ENCODE results near the gene SOWAHC. TPM values are rescaled to one million over a fixed set of nuclear protein-coding genes. Genes with fewer than 3 reads are reported as not detected.
"Not testable (repeated sequence)": the region's sequence is repeated elsewhere in the genome, so short reads cannot be mapped to it uniquely, and the experiment has no call there.

Gene SOWAHC
- total RNA-seq, 1 donor from 2014 or later: 2.5 TPM

DNA sequence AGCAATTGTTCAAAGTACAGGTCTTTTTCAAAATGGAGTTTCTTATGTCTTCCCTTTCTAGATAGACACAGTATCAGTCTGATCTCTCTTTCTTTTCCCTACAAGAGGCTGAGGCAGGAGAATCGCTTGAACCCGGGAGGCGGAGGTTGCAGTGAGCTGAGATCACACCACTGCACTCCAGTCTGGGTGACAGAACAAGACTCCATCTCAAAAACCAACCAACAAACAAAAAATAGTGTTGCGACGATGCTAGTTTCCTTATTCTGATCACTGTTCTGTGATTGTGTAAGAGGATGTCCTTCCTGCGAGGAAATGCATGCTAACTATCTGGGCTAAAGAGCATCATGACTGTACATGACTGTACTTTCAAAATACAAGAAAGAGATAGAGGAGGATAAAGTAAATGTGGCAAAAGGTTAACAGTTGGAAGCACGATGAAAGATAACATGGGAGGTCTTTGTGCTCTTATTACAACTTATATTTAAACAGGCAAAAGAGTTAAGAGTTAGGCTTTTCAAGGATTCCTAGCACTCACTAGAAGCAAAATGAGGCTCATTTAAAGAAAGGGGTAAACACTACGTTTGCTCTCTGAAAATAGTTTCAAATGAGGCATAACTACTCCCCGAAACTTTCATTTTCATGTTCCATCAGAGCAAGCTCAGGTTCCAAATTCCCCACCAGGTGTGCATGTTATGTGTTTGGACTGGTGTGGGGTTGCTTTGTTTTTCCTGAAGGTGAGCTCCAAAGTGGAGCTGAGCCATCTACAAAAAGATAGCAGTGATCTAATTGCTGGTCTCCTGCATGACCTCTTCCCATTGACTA is 23.8 kb downstream of the SOWAHC start:
- intact Hi-C loops (cut with micrococcal nuclease): no loop called here
- ATAC-seq (no peak), DNase-seq (no peak)

DNA sequence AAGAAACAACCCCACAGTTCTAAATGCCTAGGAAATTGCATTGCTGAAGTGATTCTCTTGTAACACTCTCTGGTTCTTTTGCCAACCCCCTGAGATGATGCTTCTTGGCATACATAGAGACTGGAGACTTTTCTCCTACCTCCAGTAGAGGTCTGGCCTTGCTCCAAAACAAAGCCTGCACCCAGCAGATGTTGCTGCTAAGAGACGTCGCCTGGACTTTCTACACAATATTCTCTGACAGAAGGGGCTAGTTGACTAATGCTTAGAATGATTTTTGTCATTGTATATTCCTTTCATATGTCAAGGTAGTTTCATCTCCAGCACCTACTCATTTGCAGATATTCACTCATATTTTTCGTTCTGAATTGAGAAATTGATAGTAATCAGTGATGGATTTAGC is 24.6 kb downstream of the SOWAHC start:
- DNase-seq (no peak), ATAC-seq (no peak)
- intact Hi-C loops (cut with micrococcal nuclease): no loop called here

DNA sequence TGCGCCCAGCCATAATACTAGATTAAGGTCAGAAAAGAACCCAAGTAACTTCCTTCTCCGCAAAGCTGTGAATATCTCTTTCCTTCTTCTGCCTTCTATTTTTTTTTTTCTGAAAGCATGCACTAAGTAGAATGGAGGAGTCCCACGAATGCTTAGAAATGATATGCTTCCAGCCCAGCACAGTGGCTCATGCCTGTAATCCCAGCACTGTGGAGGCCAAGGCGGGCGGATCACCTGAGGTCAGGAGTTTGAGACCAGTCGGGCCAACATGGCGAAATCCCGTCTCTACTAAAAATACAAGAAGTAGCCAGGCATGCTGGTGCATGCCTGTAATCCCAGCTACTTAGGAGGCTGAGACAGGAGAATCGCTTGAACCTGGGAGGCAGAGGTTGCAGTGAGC is 25.8 kb downstream of the SOWAHC start:
- intact Hi-C loops (cut with micrococcal nuclease): not testable (repeated sequence)

DNA sequence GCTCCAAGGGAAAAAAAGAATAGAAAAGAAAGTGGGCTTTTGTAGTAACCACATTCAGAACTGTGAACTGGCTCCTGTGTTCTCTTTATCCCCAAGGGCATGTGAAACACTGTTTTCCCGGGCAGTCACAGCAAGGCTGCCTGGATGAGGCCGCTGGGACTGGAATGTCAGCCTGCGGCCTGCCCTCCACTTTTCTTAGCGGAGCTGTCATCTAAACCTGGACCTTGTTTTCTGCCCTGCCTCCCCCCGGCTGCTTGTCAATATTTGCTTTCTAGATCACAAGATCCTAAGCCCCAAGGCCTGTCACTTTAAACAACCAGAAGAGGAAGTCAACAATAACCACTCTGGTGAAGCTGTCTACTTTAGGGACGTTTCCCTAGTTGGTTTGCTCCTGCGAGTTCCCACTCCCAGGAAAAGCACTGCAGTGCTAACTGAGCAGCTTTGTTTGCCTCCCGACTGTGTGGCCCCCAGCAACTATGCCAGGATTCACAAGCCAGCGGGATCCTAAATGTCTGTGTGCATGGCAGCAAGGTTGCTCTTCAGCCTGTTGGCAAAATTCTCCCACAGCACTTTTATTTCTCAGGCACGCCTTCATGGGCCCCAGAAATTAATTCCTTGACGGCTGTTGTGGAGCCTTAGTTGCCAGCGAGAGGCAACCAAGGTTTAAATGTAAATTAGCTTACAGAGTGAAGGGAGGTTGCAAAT is 30.6 kb downstream of the SOWAHC start:
- ATAC-seq (peak; percentile 76), DNase-seq (peak; percentile 43)
- intact Hi-C loops (cut with micrococcal nuclease): no loop called here

More for the DNA sequence above, 25.8 kb downstream of the SOWAHC start:
- DNase-seq, ATAC-seq: not testable (repeated sequence)

DNA sequence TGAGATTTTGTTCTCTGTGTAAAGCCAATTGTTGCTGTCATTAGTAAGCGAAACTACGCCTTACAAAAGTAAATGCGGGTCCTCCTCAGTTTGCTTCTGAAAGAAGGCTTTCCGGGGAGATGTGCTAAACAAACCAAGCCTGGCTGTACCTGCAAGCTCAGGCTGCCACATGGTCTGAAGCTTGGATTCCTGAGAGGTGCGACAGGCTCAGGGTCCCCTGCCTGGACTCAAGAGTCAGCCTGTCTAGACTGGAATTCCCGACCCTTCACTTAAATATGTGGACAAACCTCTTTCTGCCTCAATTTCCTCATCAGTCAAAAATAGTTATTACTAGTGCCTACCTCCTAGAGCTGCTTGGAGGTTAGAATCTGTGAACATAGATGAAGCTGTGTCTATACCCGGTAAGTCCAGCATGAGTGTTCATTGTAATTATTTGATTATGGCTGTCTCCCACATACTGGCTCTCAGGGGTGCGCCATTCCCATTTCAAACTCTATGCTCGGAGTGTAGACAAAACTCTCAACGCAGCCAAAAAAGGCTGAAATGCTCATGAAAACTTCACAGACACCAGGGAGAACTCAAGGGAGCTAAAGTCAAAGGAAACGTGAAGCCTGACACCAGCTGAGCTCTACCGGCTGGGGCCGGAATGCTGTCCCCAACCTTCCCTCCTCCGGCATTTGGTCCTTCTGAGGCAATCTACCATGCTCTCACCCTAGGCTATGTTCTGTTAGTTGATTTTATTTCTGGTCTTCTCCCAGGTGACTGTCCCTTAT is 31.4 kb downstream of the SOWAHC start:
- DNase-seq: no peak
- no peak for ATAC-seq
- intact Hi-C loops (cut with micrococcal nuclease): no loop called here

DNA sequence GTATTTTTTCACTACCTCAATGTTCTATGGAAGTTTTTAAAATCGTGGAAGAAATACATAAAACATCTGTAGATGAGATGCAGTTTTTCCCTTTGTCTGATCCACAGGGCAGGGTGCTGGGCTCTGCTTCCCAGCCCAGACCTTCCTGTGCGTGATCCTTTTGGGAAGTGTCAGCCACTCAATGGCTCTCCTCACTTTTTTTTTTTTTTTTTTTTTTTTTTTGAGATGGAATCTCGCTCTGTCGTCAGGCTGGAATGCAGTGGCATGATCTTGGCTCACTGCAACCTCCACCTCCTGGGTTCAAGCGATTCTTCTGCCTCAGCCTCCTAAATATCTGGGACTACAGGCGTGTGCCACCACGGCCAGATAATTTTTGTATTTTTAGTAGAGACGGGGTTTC is 32.8 kb downstream of the SOWAHC start:
- intact Hi-C loops (cut with micrococcal nuclease): no loop called here
- DNase-seq: no peak
- no peak for ATAC-seq

DNA sequence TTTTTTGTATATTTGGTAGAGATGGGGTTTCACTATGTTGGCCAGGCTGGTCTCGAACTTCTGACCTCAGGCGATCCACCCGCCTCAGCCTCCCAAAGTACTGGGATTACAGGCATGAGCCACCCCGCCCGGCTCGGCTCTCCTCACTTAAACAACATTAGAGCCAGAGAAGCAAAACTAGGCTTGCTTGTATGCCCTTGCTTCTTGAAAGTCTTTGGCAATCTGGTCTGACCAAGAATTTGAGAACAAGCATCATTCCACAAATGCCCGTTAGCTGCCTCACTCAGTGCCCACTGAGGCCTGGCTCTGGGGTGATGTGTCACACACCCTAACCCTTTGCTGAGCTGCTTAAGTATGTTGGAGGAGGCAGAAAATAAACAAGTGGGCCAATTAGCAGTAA is 33.5 kb downstream of the SOWAHC start:
- intact Hi-C loops (cut with micrococcal nuclease): no loop called here
- ATAC-seq: no peak

DNA sequence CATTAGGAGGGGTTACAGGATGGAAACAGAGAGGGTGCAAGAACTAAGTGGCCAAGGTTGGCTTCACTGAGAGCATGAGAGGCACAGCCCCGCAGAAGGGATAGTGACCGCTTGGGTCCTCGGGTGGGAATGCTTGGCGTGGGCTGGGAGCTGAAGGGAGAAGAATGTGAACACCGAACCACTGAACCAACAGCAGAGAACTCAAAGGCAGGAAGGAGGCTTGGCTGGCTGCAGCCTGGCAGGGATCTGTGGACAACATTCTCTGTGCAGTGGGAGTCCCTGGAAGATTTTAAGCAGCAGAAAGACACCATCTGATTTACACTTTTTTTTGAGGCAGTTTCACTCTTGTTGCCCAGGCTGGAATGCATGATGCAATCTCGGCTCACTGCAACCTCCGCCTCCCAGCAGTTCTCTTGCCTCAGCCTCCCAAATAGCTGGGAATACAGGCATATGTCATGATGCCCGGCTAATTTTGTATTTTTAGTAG is 33.9 kb downstream of the SOWAHC start:
- intact Hi-C loops (cut with micrococcal nuclease): no loop called here
- no peak for ATAC-seq

More for the DNA sequence above, 33.5 kb downstream of the SOWAHC start:
- DNase-seq: no peak

DNA sequence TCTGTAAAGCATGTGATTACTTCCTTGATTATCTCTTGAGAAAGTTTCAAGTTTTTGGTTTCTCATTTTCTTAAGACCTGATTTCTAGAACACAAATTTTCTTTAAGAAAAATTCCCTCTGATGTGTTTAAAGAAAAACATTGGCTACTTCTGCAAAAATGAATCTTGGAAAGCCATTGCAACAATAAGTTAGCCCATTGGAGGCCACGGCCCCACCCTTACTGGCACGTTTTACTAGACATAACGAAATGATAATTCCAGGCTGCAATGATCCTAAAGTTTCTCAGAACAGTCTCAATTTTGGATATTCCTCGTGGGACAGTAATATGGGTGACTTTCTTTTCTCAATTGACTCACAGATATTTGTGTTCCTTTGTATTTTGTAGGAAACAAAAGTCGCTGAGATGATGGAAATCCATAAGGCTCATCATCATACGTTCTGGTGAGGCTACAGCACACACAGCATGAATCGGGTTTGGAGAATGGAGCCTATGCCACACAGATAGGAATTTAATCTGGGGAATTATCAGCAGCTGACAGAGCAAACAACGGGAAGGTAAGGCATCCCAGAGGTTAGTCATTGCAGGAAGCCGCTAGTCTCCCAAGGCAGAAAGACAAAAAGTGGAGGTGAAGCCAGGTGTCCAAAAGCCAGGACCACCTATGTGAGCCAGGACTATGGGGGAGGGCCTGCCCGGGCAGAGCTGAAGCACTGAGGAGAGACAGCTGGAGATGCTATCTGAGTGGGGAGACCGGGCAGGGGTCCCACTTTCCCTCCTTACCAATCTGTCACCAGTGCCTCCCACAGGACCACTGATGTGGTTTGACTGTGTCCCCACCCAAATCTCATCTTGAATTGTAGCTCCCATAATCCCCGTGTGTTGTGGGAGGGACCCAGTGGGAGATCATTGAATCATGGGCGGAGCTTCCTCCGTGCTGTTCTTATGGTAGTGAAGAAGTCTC is 35.9 kb downstream of the SOWAHC start:
- intact Hi-C loops (cut with micrococcal nuclease): no loop called here
- DNase-seq (no peak), ATAC-seq (no peak)

More for the DNA sequence above, 33.9 kb downstream of the SOWAHC start:
- DNase-seq: no peak

DNA sequence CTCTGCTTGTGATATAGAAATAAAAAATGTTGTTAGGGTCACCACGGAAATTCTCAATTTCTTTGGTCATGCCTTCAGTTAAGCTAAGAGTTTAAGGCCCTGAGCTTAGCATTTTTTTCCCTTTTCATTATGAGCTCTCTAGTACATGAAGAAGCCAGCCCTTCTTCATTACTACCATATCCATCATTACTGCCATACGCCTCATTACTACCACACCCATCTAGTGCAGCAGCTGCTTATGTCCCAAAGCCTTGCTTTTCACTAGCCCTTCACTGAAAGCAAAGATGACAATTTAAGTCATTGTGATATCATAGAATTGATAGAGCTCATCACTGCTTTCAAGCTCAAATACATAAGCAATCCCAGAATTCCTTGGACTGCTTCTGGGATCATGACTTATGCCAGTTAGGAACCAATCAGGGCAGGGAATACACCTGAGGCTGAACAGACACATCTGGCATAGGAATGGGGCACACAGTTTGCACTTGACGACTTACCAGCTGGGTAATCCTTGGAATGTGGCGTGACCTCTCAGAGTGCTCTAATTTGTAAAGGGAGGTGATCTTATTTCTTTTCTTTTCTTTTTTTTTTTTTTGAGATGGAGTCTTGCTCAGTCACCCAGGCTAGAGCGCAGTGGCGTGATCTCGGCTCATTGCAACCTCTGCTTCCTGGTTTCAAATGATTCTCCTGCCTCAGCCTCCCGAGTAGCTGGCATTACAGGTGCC is 40.3 kb downstream of the SOWAHC start:
- DNase-seq (no peak), ATAC-seq (no peak)
- intact Hi-C loops (cut with micrococcal nuclease): no loop called here

DNA sequence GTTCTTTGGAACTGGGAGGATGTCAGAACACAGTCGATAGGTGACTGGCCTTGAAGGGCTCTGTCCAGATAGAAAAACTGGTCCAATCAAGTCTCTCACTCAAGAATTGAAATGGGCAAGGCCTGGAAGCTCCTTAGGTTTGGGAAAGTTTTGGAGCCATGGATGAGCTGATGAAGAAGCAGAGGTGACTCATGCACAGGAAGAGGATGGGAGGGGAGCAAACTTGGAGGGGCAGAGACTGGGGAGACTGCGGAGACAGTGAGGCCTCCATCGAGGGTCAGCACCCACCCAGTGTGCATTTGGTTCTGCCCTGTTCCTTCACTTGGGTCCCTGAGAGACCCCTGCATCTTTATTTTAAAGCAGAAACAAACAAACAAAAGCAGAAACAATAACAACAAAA is 41.1 kb downstream of the SOWAHC start:
- intact Hi-C loops (cut with micrococcal nuclease): no loop called here
- no peak for ATAC-seq
- DNase-seq: no peak

DNA sequence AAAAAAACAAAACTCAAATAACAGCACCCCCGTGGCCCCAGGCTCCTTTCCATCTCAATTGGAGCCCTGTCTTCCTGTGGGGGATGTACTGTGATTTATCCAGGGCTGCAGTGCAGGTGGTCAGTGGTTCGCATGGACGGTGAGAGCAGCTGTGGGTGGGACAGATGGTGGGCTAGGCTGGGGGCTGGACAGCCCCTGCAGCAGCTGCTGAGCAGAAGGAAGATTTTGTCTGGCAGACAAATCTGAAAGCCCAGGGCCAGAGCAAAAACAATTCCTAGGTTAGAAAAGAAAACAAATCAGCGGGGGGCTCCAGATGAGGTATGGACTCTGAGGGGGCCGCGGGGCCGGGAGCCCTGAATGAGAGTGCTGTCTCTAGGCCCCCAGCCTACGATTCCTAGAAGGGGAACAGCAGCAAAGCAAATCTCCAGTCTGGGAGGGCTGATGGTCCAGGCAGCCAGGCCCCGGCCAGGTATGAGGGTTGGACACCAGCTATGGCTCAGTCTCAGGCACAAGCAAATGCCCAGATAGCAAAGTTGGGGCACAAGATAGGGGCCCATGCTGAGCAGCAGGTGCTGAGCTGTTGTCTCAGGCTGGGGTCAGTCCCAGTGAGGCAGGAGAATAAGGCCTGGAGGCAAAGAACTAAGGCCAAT is 45.4 kb downstream of the SOWAHC start:
- ATAC-seq: no peak
- DNase-seq: no peak
- intact Hi-C loops (cut with micrococcal nuclease): no loop called here

DNA sequence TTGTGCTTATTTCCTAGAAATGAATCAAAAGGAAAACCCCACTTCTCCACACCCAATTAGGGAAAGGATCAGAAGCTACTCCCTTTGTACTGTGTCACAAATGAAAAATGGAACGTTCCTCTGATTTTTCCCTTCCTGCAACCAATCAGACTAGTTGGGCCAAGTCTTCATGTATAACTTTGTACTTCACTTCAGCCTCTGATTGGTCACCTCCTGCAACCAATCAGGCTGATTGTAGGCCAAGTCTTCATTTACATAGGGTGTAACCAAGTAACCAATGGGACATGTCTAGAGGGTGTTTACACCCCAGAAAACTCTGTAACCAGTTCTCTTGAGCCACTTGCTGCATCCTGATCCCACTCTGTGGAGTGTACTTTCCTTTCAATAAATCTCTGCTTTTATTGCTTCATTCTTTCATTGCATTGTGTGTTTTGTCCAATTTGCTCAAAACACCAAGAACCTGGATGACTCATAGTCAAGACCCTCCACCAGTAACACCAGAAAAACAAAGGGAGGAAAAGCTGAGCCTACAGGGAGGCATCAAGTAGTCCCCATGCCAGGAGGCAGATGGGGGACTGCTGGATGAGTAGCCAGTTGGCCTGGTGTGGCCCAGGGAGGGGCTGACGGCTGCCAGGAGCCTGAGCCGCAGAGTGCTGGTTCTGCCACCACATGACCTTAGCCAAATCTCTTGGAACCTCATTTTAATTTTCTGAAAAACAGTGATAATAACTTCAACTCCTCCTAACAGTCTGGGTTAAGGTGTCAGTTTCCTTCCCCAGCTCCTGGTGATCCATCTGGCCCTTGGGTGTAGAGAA is 46.1 kb downstream of the SOWAHC start:
- intact Hi-C loops (cut with micrococcal nuclease): no loop called here
- no peak for DNase-seq
- no peak for ATAC-seq

DNA sequence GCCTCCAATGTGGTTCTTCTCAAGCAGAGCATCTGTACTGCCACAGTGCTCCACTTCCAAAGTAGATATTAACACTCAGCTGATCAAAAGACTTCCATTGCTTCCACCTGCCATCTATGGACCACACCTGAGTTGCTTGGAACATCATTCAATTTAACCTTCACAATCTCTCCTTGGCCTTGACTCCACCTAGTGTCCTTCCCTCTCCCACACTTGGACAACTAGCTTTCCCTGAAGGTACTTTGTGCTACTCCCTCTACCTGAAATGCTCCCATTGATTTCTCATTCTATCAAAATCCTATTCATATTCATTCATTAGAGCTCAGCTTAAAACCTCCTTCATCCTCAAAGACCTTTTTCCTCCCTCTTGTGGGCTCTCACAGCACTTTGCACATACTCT is 48.7 kb downstream of the SOWAHC start:
- no peak for DNase-seq
- intact Hi-C loops (cut with micrococcal nuclease): no loop called here
- ATAC-seq: no peak

DNA sequence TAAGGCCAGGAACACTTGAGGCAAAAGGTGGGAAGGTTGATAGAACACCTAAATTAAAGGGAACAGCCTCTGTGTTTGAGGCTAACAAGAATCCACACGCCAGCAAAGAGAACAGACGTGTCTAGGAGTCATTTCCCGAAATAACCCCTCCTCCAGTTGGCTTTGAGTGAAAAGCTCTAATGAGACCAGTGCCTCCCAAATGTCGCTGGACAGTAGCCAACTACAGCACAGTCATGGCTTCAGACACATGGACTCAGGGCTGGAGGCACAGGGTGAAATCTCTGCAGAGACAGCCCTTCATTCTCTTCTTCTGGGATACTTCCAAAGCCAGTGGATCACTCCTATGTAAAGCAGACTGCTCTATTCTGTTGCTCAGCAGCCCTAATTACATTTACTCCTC is 49.6 kb downstream of the SOWAHC start:
- ATAC-seq: peak; percentile 98
- peak; percentile 57 for DNase-seq
- intact Hi-C loops (cut with micrococcal nuclease): no loop called here

DNA sequence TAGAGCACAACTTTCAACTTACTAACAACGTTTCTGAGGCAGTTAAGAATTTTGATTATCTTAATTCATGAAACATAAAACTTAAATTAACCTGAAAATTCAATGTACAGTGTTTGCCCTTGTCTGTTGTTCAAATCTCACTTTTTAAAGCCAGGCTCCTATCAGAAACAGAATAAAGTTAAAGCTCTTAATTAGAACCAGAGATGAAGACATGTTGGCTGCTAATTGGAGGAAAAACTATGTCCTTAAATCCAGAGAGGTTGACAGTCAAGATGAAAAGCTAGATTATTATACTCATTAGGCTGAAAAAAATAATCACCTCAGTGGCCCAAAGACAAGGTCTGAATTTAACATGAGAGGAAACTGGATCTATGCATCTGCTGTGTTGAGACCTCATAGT is 52.3 kb downstream of the SOWAHC start:
- intact Hi-C loops (cut with micrococcal nuclease): no loop called here
- no peak for ATAC-seq
- no peak for DNase-seq
